ENCODE results near the gene GRIA4.

- TF ChIP-seq, protein P1, sequence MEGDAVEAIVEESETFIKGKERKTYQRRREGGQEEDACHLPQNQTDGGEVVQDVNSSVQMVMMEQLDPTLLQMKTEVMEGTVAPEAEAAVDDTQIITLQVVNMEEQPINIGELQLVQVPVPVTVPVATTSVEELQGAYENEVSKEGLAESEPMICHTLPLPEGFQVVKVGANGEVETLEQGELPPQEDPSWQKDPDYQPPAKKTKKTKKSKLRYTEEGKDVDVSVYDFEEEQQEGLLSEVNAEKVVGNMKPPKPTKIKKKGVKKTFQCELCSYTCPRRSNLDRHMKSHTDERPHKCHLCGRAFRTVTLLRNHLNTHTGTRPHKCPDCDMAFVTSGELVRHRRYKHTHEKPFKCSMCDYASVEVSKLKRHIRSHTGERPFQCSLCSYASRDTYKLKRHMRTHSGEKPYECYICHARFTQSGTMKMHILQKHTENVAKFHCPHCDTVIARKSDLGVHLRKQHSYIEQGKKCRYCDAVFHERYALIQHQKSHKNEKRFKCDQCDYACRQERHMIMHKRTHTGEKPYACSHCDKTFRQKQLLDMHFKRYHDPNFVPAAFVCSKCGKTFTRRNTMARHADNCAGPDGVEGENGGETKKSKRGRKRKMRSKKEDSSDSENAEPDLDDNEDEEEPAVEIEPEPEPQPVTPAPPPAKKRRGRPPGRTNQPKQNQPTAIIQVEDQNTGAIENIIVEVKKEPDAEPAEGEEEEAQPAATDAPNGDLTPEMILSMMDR (conservative IDR thresholded peaks at IDR 0.05), result no peak
- TF ChIP-seq EZH2 (IDR thresholded peaks at IDR 0.05; ENCODE audit: low read depth), result no peak
Measured at GRCh38 chr11:105799728-105800462, 190.0 kb downstream of the GRIA4 start.
